Testis (tissue), 3 donors: Measurements from ENCODE around the gene ZBTB22. TPM values are rescaled to one million over a fixed set of nuclear protein-coding genes. Genes with fewer than 3 reads are reported as not detected.
"Not testable (repeated sequence)": the region's sequence is repeated elsewhere in the genome, so short reads cannot be mapped to it uniquely, and the experiment has no call there.

Source experiments
- DNase-seq: peaks from one replicate; pipeline ENCODE4 v3.0.0-alpha.2; 2019
- H3K27ac ChIP-seq, 2 donors: fragments of 200-600 bp; sonication (generic); one replicate each; pipeline ENCODE4 v1.5.1; 2019
- H3K27me3 ChIP-seq: fragments of 200-600 bp; sonication (generic); one replicate; pipeline ENCODE4 v1.5.1; 2019
- H3K36me3 ChIP-seq: fragments of 200-600 bp; sonication (generic); one replicate; pipeline ENCODE4 v1.5.1; 2017; ENCODE audit warnings: low read depth; ENCODE audit errors: missing control alignments
- H3K4me1 ChIP-seq: fragments of 200-600 bp; sonication (generic); one replicate; pipeline ENCODE4 v1.5.1; 2019
- H3K4me3 ChIP-seq, 2 donors: fragments of 200-600 bp; sonication (generic); one replicate each; pipeline ENCODE4 v1.5.1; 2017 to 2019
- H3K9me3 ChIP-seq: fragments of 200-600 bp; sonication (generic); one replicate; pipeline ENCODE4 v1.5.1; 2017
- CTCF ChIP-seq, 3 experiments: fragments of 450-650 bp in 2 of 3; fragments of 200-600 bp in 1 of 3; sonication (generic) in 1 of 3; IDR thresholded peaks; one replicate each; pipeline ENCODE4 v1.5.1; 2016 to 2019; ENCODE audit warnings: antibody characterized with exemption in 3 of 3, mild to moderate bottlenecking in 2 of 3, moderate library complexity in 1 of 3
- POLR2A ChIP-seq: fragments of 450-650 bp; IDR thresholded peaks from one replicate; pipeline ENCODE4 v1.6.1; 2017; ENCODE audit warnings: antibody characterized with exemption, mild to moderate bottlenecking, moderate library complexity
- WGBS, 2 donors: methylation state at CpG; one replicate each; pipeline ENCODE4 v1.1.5; 2018; 5-methylcytosine and 5-hydroxymethylcytosine counted together
- intact Hi-C: fragments of 100-400 bp; cut with DNase I; formaldehyde crosslinking; loops from one replicate; pipeline ENCODE4 v1.15.1; 2023; ENCODE audit warnings: low total_unique reads
- polyA plus RNA-seq: library from polyadenylated mRNA; stranded (reverse); fragments of 350-450 nt; fragmentation: Illumina TruSeq; extraction: RNeasy Lipid Tissue Mini Kit (QIAGEN cat#74804); gene quantifications from one replicate; pipeline ENCODE4 v1.2.3, GENCODE V29; 2014; ENCODE audit warnings: low read depth, low replicate concordance; ENCODE audit not compliant: insufficient read depth
- total RNA-seq, 2 donors: library from RNA; depleted of rRNA; stranded (reverse); fragments of >200 nt; gene quantifications; one replicate each; pipeline ENCODE4 v1.2.3, GENCODE V29; 2016

ZBTB22 gene
- total and polyA plus RNA-seq, 3 donors from 2014 or later: 13.4 to 17.1 (median 15.2) TPM

- TF ChIP-seq POLR2A (no peak), CTCF (IDR thresholded peaks at IDR 0.05) (peak in 2 of 3 experiments; percentile 44)
- Histone ChIP-seq H3K9me3 (no peaks in the 10 kb centered on the region), H3K4me1 (peaks cover 27% of the 10 kb centered on the region), H3K4me3 (peak within 1 kb of the TSS; percentile 60 to 81), H3K27ac (peak within 1 kb of the TSS; percentile 79 to 87), H3K36me3 (no peaks in the 10 kb centered on the region), H3K27me3 (no peaks in the 10 kb centered on the region)
- intact Hi-C loops: no loop called here
- DNase-seq: peak; percentile 81
- 0 to 2% methylated on average over 46 to 62 of the region's 80 CpGs for WGBS, 2 donors
These were observed 40.5 kb downstream of the ZBTB22 start, which contains the start of gene B3GALT4 for GRCh38 chr6:33276864-33277662. Gene B3GALT4, plus strand, starts transcription at chr6:33277123. Its CDS starts 297 bp downstream, at chr6:33277420.

- Histone ChIP-seq H3K36me3 (no peaks in the 10 kb centered on the region), H3K27ac (peak overlapping the region; percentile 79 to 87), H3K27me3 (no peaks in the 10 kb centered on the region), H3K4me1 (peaks cover 27% of the 10 kb centered on the region), H3K4me3 (peak overlapping the region; percentile 60 to 81), H3K9me3 (no peaks in the 10 kb centered on the region)
- intact Hi-C loops: no loop called here
- TF ChIP-seq POLR2A (no peak), CTCF (IDR thresholded peaks at IDR 0.05) (no peak)
- no peak for DNase-seq
These were observed 41.0 kb downstream of the ZBTB22 start for GRCh38 chr6:33276581-33276863.

GRCh38 chr6:33275795-33276580 lies 41.6 kb downstream of the ZBTB22 start:
- WGBS, 2 donors: 62 to 72% methylated on average over 16 of the region's 16 CpGs
- DNase-seq, H3K4me3 ChIP-seq, H3K9me3 ChIP-seq, H3K27me3 ChIP-seq, H3K36me3 ChIP-seq, intact Hi-C loops: not testable (repeated sequence)
- Histone ChIP-seq H3K27ac (peak overlapping the region; percentile 79 to 87), H3K4me1 (peaks cover 27% of the 10 kb centered on the region)

- Histone ChIP-seq H3K27ac (no peak overlapping the region), H3K4me1 (peaks cover 32% of the 10 kb centered on the region), H3K9me3 (no peaks in the 10 kb centered on the region), H3K4me3 (no peak overlapping the region), H3K36me3 (no peaks in the 10 kb centered on the region), H3K27me3 (no peaks in the 10 kb centered on the region)
- 69 to 71% methylated on average over 14 of the region's 14 CpGs for WGBS, 2 donors
- no peak for TF ChIP-seq CTCF (IDR thresholded peaks at IDR 0.05)
- no peak for TF ChIP-seq POLR2A
- intact Hi-C loops: loop anchor here (2.0 kb wide), 1 partner anchor 15 kb away; the partner anchor contains the start of genes PFDN6 and WDR46
- no peak for DNase-seq
These were observed 43.3 kb downstream of the ZBTB22 start for GRCh38 chr6:33273924-33274902.
